ENCODE results near the gene YTHDF2. TPM values are rescaled to one million over a fixed set of nuclear protein-coding genes. Genes with fewer than 3 reads are reported as not detected.

Gene YTHDF2
- total and polyA plus RNA-seq, 9 of the 15 experiments (the other 6 are each of a cell fraction or from before 2014, with no cell fraction given) = 41.0 to 111 (median 83.3) TPM

DNA sequence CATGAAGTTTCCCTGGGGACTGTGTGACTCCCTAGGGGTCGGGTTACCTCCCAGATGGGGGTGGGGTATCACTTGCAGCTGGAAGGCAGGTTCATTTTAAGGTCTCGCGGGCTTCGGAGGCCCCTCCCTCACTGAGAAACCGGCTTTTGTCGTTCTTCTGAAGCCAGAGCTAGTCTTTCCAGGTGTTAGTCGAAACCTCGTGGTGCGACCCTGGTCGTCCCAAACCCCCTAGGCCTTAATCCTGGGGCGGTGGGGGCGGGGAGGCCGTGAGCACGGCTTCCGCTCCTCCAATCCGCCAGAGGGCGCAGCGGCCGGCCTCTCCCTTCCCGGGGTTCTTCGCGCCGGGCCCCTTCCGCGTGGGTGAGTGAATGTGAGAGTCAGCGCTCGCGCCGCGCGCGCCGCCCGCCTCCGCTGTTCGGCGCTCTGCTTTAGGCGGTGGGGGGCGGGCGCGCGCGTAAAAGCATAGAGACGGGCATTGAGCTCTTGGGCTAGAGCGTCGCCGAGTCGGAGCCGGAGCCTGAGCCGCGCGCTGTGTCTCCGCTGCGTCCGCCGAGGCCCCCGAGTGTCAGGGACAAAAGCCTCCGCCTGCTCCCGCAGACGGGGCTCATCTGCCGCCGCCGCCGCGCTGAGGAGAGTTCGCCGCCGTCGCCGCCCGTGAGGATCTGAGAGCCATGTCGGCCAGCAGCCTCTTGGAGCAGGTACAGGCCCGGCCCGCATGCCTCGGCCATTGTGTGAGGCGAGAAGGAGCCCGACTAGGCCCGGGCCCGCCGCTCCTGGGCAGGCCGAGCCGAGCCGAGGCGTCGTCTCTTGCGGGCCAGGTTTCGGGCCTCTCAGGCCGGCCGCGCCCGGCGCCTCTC is at the start of gene YTHDF2 (continued):
- TF ChIP-seq, protein P1, sequence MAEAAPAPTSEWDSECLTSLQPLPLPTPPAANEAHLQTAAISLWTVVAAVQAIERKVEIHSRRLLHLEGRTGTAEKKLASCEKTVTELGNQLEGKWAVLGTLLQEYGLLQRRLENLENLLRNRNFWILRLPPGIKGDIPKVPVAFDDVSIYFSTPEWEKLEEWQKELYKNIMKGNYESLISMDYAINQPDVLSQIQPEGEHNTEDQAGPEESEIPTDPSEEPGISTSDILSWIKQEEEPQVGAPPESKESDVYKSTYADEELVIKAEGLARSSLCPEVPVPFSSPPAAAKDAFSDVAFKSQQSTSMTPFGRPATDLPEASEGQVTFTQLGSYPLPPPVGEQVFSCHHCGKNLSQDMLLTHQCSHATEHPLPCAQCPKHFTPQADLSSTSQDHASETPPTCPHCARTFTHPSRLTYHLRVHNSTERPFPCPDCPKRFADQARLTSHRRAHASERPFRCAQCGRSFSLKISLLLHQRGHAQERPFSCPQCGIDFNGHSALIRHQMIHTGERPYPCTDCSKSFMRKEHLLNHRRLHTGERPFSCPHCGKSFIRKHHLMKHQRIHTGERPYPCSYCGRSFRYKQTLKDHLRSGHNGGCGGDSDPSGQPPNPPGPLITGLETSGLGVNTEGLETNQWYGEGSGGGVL (CRISPR knock-in tag; IDR thresholded peaks at IDR 0.05) = no peak
- TF ChIP-seq ARID1B (IDR thresholded peaks at IDR 0.05) = peak; percentile 80
- TF ChIP-seq XRCC5 (IDR thresholded peaks at IDR 0.05; ENCODE audit: low read depth, low read length) = peak; percentile 93
- TF ChIP-seq, protein P2, sequence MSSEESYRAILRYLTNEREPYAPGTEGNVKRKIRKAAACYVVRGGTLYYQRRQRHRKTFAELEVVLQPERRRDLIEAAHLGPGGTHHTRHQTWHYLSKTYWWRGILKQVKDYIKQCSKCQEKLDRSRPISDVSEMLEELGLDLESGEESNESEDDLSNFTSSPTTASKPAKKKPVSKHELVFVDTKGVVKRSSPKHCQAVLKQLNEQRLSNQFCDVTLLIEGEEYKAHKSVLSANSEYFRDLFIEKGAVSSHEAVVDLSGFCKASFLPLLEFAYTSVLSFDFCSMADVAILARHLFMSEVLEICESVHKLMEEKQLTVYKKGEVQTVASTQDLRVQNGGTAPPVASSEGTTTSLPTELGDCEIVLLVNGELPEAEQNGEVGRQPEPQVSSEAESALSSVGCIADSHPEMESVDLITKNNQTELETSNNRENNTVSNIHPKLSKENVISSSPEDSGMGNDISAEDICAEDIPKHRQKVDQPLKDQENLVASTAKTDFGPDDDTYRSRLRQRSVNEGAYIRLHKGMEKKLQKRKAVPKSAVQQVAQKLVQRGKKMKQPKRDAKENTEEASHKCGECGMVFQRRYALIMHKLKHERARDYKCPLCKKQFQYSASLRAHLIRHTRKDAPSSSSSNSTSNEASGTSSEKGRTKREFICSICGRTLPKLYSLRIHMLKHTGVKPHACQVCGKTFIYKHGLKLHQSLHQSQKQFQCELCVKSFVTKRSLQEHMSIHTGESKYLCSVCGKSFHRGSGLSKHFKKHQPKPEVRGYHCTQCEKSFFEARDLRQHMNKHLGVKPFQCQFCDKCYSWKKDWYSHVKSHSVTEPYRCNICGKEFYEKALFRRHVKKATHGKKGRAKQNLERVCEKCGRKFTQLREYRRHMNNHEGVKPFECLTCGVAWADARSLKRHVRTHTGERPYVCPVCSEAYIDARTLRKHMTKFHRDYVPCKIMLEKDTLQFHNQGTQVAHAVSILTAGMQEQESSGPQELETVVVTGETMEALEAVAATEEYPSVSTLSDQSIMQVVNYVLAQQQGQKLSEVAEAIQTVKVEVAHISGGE (CRISPR knock-in tag; IDR thresholded peaks at IDR 0.05) = peak in 2 of 3 experiments; percentile 81 to 96; a peak in 4 of 6 replicates
- 0 out of 2 replicates have a peak, but pooled peaks have one; percentile 12 for TF ChIP-seq RHOXF2B (CRISPR knock-in tag; conservative IDR thresholded peaks at IDR 0.05)
- TF ChIP-seq ZEB2 (IDR thresholded peaks at IDR 0.05) = peak; percentile 58; the same call in 1 of the 2 replicates
- peak; percentile 6; the same call in 1 of the 2 replicates for TF ChIP-seq ZNF175 (CRISPR knock-in tag; IDR thresholded peaks at IDR 0.05; ENCODE audit: low read depth)
- peak; percentile 86 for TF ChIP-seq POLR2A (conservative IDR thresholded peaks at IDR 0.05)
- peak; percentile 74; the same call in 1 of the 2 replicates for TF ChIP-seq TGIF2 (CRISPR knock-in tag; IDR thresholded peaks at IDR 0.05)
- TF ChIP-seq, protein P3, sequence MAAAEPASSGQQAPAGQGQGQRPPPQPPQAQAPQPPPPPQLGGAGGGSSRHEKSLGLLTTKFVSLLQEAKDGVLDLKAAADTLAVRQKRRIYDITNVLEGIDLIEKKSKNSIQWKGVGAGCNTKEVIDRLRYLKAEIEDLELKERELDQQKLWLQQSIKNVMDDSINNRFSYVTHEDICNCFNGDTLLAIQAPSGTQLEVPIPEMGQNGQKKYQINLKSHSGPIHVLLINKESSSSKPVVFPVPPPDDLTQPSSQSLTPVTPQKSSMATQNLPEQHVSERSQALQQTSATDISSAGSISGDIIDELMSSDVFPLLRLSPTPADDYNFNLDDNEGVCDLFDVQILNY (CRISPR knock-in tag; IDR thresholded peaks at IDR 0.05) = peak; percentile 53; the same call in 1 of the 2 replicates
- TF ChIP-seq, protein P4, sequence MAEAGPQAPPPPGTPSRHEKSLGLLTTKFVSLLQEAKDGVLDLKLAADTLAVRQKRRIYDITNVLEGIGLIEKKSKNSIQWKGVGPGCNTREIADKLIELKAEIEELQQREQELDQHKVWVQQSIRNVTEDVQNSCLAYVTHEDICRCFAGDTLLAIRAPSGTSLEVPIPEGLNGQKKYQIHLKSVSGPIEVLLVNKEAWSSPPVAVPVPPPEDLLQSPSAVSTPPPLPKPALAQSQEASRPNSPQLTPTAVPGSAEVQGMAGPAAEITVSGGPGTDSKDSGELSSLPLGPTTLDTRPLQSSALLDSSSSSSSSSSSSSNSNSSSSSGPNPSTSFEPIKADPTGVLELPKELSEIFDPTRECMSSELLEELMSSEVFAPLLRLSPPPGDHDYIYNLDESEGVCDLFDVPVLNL (CRISPR knock-in tag; IDR thresholded peaks at IDR 0.05; ENCODE audit: low read depth) = 0 out of 2 replicates have a peak, but pooled peaks have one; percentile 60
- peak; percentile 91 for TF ChIP-seq RNF2 (IDR thresholded peaks at IDR 0.05)
- no peak for TF ChIP-seq ZNF561 (CRISPR knock-in tag; conservative IDR thresholded peaks at IDR 0.05)
- TF ChIP-seq, protein P5, sequence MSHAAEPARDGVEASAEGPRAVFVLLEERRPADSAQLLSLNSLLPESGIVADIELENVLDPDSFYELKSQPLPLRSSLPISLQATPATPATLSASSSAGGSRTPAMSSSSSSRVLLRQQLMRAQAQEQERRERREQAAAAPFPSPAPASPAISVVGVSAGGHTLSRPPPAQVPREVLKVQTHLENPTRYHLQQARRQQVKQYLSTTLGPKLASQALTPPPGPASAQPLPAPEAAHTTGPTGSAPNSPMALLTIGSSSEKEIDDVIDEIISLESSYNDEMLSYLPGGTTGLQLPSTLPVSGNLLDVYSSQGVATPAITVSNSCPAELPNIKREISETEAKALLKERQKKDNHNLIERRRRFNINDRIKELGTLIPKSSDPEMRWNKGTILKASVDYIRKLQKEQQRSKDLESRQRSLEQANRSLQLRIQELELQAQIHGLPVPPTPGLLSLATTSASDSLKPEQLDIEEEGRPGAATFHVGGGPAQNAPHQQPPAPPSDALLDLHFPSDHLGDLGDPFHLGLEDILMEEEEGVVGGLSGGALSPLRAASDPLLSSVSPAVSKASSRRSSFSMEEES (CRISPR knock-in tag; IDR thresholded peaks at IDR 0.05) = no peak
- TF ChIP-seq, protein P6, sequence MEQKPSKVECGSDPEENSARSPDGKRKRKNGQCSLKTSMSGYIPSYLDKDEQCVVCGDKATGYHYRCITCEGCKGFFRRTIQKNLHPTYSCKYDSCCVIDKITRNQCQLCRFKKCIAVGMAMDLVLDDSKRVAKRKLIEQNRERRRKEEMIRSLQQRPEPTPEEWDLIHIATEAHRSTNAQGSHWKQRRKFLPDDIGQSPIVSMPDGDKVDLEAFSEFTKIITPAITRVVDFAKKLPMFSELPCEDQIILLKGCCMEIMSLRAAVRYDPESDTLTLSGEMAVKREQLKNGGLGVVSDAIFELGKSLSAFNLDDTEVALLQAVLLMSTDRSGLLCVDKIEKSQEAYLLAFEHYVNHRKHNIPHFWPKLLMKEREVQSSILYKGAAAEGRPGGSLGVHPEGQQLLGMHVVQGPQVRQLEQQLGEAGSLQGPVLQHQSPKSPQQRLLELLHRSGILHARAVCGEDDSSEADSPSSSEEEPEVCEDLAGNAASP (IDR thresholded peaks at IDR 0.05) = peak; percentile 78
